Smooth muscle cell of the brain vasculature (primary cell): ENCODE measurements around the gene ZMAT1.
"Not testable (repeated sequence)": the region's sequence is repeated elsewhere in the genome, so short reads cannot be mapped to it uniquely, and the experiment has no call there.

Source experiments
- DNase-seq: peaks from one replicate; pipeline ENCODE4 v3.0.0-alpha.2; 2012; ENCODE audit warnings: low read depth, low spot score

The ZMAT1 gene

GRCh38 chrX:101931488-101932248, at the start of gene ZMAT1:
TSS of gene ZMAT1 (minus strand) at chrX:101932027. CDS start at chrX:101932008, 19 bp downstream.
- peak; percentile 46 for DNase-seq

GRCh38 chrX:101977106-101977505, 45.3 kb upstream of the ZMAT1 start:
- DNase-seq = no peak

GRCh38 chrX:101973066-101973465, 41.2 kb upstream of the ZMAT1 start:
- DNase-seq = no peak

GRCh38 chrX:101964923-101965539, 33.2 kb upstream of the ZMAT1 start:
- DNase-seq = not testable (repeated sequence)

- peak; percentile 12 for DNase-seq
These were observed 26.3 kb upstream of the ZMAT1 start for GRCh38 chrX:101958139-101958538.

- DNase-seq = no peak
These were observed 25.3 kb upstream of the ZMAT1 start for GRCh38 chrX:101957174-101957573.

GRCh38 chrX:101956556-101956955, 24.7 kb upstream of the ZMAT1 start:
- no peak for DNase-seq

- no peak for DNase-seq
These were observed 18.8 kb upstream of the ZMAT1 start for GRCh38 chrX:101950581-101950980.

- no peak for DNase-seq
These were observed 383 bp upstream of the ZMAT1 start for GRCh38 chrX:101932249-101932570.

- no peak for DNase-seq
These were observed 715 bp downstream of the ZMAT1 start for GRCh38 chrX:101931136-101931487.

- DNase-seq = no peak
These were observed 6.1 kb downstream of the ZMAT1 start for GRCh38 chrX:101925733-101926132.

- no peak for DNase-seq
These were observed 13.1 kb downstream of the ZMAT1 start for GRCh38 chrX:101918751-101919150.

GRCh38 chrX:101906136-101906796, 25.6 kb downstream of the ZMAT1 start:
- no peak for DNase-seq

- no peak for DNase-seq
These were observed 26.8 kb downstream of the ZMAT1 start for GRCh38 chrX:101904996-101905395.
